Cerebellar nuclear complex (tissue), 1 donor: ENCODE data around the gene CASP3.
"Not testable (repeated sequence)": the region's sequence is repeated elsewhere in the genome, so short reads cannot be mapped to it uniquely, and the experiment has no call there.

Experiments used
- DNase-seq, 2 experiments: peaks; one replicate each; lab custom pipeline; 2025; lab: John Stamatoyannopoulos, UW

CASP3 gene

DNA sequence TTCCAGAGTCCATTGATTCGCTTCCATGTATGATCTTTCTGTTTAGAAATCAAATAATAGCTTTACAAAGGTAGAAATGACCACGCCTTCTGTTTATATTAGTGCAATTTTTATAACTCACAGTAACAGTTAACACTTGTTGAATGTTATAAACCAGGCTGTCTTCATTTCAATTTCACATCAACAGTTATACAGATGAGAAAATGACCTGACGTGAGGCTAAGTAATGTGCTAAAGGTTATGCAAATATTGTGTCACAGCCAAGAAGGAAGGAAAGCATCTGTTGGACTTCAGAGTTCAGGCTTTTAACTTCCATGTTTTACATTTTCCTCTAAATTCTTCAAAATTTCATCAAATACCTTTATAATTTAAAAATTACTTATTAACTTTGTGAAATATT lies 13.9 kb downstream of the CASP3 start:
- no peak for DNase-seq

DNA sequence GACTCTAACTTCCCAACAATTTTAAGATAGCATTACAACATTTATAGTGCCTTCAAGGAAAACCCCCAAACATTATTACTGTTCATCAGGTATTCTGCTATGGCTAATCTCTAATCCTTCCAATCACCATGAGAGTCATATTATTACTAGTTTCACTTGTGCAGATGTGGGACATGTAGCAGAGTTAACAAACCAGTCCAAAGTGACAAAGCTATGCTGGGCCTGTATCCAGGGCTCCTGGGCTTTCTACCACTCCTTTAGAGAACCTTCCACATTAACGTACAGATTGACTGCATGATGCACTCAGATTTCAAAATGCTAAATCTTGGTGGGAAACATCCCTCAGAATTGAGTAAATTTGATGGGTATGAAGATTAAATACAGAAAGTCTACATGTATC lies 16.4 kb downstream of the CASP3 start:
- DNase-seq: no peak

- no peak for DNase-seq
Measured at GRCh38 chr4:184628103-184628502, 21.1 kb downstream of the CASP3 start.

DNA sequence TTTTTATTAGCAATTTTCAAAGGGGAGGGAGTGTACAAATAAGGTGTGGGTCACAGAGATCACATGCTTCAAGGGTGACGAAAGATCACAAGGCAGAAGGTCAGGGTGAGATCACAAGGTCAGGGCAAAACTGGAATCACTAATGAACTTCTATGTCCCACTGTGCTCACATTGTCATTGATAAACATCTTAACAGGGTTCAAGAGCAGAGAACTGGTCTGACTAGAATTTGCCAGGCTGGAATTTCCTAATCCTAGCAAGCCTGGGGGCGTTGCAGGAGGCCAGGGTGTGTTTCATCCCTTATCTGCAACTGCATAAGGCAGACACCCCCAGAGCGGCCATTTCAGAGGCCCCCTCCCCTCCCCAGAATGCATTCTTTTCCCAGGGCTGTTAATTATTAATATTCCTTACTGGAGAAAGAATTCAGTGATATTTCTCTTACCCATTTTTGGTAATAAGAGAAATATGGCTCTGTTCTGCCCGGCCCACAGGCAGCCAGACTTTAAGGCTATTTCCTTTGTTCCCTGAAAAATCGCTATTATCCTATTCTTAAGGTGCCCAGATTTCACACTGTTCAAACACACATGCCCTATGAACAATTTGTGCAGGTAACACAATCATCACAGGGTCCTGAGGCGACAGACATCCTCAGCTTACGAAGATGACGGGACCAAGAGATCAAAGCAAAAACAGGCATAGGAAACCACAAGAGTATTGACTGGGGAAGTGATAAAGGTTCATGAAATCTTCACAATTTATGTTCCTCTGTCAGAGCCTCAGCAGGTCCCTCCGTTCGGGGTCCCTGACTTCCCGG lies 23.3 kb downstream of the CASP3 start:
- DNase-seq: not testable (repeated sequence)

DNA sequence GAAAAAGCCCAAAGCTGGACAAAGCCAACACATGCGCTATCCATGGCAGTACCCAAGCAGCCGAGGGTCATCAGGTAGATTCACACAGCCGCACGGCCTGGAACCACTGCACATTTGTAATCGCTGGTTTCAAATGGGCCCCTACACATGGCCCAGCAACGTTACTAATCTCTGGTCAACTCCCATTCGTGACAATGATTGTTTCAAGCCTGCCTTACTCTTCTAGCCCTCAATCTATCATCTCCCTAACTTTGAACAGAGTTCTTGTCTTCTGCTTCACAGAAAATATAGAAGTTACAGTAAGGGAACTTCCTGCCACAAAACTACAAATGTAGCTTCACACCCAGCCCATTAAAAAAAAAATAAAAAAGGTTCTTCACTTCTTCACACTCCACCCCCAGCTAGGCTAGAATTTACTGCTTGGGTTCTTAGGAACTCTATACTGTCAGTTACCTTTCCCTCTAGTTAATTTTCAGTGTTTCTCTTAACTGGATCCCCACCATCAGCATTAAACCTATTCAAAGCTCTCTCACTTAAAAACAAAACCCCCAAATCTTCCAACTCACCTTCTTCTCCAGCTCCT lies 24.2 kb downstream of the CASP3 start:
- no peak for DNase-seq

DNA sequence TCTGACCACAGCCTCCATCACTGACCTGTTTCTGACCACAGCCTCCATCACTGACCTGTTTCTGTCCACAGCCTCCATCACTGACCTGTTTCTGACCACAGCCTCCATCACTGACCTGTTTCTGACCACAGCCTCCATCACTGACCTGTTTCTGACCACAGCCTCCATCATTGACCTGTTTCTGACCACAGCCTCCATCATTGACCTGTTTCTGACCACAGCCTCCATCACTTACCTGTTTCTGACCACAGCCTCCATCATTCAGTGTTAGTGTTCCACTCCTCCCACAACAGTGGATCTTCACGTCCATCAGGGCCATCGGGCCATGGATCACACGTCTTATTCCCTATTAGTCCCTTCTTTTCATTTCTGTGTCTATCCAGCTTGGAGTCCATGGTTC lies 24.7 kb downstream of the CASP3 start:
- not testable (repeated sequence) for DNase-seq

DNA sequence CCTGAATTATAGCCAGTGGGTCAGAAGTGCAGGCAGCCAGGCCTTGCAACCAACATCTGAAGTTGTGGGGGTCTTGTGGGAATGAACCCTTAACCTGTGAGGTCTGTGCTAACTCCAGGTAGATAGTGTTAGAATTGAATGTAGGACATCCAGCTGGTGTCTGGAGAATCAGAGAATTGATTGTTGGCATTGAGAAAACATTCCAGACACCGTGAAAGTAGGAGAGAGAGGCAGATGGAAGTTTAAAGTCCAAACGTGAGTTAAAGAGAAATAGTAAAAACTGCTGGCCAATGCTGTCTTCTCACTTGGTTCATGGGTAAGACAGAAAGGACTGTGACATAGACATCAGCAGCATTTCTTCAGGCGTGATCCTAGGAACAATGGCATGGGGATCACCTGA lies 27.7 kb downstream of the CASP3 start:
- DNase-seq: no peak

DNA sequence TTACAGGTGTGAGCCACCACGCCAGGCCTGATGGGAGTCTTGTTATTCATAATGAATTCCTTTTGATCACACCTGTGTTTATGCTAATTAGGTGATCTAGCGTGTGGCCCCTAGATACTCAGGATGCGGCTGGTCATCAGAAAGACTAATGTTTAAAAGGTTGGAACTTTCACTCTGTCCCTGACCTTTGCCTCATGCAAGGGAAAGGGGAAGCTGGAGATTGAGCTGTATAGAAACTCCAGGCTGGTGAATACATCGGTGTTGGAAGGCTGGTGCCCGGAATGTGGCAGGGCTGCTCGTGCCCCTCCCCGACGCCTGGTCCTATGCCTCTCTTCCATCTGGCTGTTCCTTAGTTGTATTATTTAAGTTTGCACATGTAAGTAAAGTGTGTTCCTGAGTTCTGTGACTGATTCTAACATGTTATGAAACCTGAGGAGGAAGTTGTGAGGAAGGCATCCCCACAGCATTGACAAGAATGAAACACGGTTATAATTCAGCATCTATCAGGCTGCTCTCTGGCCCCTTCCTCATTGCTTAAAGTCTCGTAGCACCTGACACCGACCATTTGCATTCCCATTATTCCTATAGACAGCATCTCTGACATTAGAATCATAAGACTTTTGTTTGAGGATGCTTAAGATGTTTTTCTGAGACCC lies 28.9 kb downstream of the CASP3 start:
- DNase-seq: no peak

DNA sequence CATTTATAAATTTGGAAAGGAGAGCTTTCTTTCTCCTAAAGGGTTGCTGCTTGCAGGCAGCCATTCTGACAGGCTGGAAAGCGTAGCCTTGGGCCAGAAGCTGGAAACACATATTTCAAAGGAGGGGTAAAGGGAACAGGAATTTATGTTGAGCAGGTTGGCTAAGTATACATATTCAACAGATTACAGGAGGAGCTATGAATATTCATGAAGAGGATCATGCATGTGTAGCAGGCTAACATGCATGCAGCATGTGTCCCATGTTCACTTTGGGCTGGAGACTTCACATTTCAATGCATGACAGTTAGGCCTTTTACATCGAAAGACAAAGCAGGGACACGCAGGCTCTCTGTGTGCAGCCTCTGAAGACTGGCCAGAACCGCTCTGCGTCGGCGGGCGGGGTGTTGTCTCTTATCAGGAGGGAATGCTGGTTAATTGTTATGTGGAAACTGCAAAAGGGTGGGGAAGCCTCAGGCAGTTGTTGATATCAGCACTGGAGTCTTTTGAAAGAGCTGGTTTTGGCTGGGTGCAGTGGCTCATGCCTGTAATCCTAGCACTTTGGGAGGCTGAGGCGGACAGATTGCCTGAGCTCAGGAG lies 31.5 kb downstream of the CASP3 start:
- no peak for DNase-seq

- DNase-seq: no peak
Measured at GRCh38 chr4:184616633-184617551, 32.4 kb downstream of the CASP3 start.

DNA sequence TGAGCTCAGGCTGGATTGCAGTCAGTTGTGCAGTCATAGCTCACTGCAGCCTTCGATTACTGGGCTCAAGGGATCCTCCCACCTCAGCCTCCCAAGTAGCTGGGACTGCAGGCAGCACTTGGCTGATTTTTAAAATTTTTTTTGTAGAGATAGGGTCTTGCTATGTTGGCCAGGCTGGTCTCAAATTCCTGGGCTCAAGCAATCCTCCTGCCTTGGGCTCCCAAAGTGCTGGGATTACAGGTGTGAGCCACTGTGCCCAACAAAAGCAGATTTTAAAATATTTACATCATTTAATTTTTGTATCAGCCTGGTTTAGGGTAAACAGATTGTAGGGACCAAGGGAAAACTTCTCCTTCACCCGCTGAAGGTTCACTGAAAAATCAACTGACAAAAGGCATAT lies 33.1 kb downstream of the CASP3 start:
- not testable (repeated sequence) for DNase-seq

DNA sequence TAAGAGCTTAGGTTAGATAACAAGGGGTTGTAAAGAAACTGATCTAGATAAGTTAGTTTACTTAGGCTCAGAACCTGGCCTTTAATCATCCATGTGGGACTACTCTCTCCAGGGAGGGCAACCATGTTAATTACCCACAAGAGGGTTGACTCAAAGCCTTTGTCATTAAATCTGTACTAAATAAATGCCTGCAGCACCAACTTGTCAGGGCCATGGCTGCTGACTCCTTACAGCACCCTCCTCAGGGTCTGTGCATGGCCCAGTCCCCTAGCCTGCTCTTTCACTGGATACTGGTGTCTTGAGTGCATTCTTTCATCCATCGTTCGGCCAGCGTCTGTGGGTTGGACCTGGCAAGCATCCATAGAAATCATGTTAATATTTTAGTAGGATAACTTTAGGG lies 34.7 kb downstream of the CASP3 start:
- no peak for DNase-seq

GRCh38 chr4:184613405-184613804 lies 35.8 kb downstream of the CASP3 start:
- DNase-seq: no peak

DNA sequence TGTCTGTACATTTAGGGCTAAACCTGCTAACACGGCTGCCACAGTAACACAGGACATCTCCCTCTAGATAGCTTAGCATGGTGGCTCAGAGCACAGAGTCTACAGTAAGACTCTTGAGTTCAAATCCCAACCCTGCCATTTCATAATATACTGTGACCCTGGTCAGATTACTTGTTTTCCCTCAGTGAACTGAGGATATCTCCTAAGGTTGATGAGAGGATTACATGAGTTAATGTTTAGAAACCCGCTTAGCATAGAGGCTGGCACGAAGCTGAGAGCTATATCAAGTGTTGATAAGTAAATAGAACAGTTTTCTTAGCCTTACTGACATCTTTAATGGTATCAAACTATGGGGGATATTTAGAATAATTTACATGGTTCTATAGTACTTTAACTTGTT lies 37.2 kb downstream of the CASP3 start:
- no peak for DNase-seq

DNA sequence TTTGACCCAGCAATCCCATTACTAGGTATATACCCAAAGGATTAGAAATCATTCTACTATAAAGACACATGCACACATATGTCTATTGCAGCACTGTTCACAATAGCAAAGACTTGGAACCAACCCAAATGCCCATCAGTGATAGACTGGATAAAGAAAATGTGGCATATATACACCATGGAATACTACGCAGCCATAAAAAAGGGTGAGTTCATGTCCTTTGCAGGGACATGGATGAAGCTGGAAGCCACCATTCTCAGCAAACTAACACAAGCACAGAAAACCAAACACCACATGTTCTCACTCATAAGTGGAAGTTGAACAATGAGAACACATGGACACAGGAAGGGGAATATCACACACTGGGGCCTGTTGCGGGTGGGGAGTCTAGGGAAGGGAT lies 41.8 kb downstream of the CASP3 start:
- DNase-seq: not testable (repeated sequence)

DNA sequence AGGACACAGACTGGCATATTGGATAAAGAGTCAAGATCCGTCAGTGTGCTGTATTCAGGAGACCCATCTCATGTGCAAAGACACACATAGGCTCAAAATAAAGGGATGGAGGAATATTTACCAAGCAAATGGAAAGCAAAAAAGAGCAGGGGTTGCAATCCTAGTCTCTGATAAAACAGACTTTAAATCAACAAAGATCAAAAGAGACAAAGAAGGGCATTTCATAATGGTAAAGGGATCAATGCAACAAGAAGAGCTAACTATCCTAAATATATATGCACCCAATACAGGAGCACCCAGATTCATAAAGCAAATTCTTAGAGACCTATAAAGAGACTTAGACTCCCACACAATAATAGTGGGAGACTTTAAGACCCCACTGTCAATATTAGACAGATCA lies 46.4 kb downstream of the CASP3 start:
- not testable (repeated sequence) for DNase-seq

- DNase-seq: not testable (repeated sequence)
Measured at GRCh38 chr4:184600982-184601381, 48.3 kb downstream of the CASP3 start.

GRCh38 chr4:184599492-184600135 lies 49.6 kb downstream of the CASP3 start:
- DNase-seq: no peak

DNA sequence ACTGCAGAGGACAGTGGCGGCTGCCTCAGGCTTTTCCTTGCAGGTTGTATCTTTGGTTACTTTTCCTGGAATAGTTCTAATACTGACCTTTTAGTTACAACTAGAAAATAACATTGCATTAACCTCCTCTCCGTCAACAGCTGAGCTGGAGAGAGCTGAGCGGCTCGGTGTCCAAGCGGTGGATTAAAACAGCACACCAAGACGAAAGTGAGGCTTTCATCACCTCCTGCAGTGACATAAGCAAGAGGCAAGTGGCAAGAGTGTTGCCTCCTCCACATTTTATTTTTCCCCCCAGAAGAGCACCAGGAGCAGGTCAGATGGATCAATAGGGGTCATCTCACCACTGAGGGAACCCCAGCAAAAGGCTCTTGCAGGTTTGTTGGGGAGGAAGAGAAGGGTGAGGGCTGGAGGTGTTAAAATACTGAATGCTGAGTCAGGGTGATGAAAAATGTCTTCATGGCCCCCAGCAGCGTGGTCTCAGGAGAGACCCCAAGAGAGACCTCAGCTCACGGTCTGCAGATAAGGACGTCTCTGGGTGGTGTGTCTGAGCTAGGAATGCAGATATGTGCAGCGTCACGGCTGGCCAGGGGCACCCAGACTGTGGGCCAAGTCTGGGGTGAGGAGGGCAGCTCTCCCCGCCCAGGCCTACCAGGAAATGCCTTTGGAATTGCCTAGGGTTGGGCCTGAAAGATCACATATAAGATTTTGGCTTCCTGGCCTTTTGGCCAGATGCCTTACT lies 50.3 kb downstream of the CASP3 start:
- DNase-seq: no peak

- DNase-seq: no peak
Measured at GRCh38 chr4:184596617-184597185, 52.5 kb downstream of the CASP3 start.
